Activated CD4-positive, alpha-beta T cell treated with anti-CD3 and anti-CD28 coated beads for 4 hours (primary cell): ENCODE results near the gene NHERF1.
A peak's percentile ranks its signal among the peaks of the same experiment; 100 is the strongest.

Source experiments
- DNase-seq, 2 donors: peaks; one replicate each; pipeline ENCODE4 v3.0.0-alpha.2; 2020

NHERF1 gene

DNA sequence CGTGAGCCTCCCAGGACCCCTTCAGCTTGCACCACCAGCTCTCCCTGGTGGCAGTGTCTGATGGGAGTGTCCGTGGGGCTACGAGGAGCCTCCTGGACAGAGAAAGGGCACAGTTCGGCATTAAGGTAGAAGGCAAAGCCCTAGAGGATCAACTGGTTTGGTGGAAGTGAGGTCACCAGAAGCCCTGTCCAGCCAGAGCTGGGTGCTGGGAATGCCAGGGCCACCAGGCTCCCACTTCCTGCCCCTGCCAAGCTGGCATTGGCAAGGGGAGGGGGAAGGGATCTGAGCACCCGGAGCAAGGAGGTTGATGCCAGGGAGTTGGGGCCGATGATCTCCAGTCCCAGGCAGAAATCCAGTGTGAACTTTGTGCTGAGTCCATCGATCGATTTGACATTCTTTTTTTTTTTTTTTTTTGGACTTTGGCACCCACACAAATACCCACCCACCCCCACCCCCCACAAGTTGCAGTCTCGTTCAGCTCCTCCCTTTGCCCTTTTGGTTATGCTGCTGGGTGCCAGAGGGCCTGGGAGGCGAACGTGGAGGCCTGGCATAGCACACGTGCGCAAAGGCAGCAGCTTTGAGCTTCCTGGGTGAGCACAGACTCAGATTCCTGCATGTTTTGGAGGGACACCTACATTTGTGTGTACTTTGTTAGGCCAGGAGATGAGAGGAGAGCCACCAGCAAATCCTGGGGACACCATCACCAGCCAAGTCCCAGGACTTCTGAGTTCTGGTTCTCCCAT is 2.1 kb downstream of the NHERF1 start:
- DNase-seq = no peak

DNA sequence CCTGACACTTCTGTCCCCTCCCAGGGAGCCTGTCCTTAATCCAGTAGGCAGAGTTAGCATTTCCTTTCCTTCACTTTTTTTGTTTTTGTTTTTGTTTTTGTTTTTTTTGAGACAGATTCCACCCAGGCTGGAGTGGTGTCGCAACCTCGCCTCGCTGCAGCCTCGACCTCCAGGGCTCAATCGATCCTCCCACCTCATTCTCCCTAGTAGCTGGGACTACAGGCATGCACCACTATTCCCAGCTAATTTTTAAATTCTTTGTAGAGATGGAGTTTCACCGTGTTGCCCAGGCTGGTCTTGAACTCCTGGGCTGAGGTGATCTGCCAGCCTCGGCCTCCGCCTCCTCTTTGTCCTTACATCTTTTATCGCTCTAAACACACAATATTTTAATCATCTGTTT is 4.0 kb downstream of the NHERF1 start:
- no peak for DNase-seq

DNA sequence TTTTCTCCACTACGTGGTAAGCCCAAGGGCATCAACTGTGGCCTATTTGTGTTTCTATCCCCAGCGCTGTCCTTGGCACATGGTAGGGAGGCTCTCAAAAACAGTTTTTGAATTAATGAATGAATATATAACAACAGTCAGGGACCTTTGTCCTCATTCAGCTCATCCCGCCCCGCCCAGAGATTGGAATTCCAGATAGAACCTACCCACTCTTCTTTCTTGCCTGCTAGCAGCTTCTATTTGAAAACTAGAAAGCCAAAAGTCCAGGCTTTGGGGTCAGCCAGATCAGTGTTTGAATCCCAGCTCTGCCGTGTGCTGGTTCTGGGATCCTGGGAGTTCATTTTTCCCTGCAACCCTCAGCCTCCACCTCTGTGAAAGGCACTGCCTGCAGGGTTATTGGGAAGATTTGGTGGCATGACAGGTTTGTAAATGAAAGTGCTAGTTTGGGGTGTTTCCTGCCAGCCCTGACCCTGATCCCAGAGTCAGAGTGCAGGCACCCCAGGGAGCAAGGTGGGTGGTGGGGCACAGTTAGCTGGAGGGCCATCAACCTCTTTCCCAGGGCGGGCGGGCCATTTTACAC is 4.5 kb downstream of the NHERF1 start:
- DNase-seq = no peak

DNA sequence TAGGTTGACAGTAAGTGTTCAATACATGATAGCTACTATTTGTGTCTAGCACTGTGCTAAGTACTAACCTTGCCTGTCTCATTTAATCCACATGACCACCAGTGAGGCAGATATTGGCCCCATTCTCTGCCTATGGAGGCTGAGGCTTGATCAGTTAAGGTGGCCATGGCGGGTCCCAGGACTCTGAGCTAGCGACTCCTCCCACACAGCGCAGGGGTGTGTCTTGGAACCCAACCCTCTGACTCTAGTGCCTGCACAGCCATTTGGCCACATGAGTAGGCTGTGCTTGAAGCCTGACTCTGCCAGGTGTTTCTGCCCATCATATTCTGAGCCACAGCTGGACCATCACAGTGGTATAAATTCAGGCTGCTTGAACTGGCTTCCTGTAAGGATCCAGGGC is 6.4 kb downstream of the NHERF1 start:
- DNase-seq = peak in 1 of 2 donors; percentile 29

DNA sequence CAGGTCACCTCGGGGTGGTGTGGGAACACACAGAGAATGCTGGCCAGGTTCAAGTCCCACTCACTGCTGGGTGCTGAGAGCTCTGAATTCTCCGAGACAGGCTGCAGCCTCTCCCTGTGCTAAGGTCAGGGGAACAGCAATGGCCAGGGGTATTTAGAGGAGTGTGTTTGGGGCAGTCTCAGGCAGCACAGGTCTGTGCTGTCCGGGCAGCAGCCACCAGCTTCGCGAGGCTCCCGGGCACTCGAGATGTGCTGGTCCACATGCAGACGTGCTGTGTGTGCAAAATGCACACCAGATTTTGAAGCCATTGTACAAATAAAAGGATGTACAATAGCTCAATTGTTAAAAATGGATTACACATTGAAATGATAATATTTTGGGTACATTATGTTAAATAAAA is 7.1 kb downstream of the NHERF1 start:
- DNase-seq = no peak

DNA sequence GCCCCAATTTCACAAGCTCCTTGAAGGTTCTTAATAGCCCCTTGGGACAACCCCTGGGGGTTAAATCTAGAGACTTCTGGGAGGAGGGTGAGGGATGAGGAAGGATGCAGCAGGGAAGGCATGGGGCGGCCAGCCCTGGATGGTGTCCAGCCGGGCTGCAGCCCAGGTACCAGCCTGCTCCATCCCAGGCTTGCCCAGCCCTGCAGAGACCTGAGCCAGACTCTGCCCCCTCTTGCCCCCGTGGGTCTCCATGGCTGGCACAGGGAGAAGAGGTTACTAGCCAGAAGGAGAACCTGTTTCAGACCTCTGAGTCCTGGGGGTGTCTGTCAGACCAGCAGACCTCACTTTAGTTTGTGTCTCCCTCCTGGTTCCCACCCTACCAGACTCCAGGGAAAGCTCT is 8.5 kb downstream of the NHERF1 start:
- no peak for DNase-seq

DNA sequence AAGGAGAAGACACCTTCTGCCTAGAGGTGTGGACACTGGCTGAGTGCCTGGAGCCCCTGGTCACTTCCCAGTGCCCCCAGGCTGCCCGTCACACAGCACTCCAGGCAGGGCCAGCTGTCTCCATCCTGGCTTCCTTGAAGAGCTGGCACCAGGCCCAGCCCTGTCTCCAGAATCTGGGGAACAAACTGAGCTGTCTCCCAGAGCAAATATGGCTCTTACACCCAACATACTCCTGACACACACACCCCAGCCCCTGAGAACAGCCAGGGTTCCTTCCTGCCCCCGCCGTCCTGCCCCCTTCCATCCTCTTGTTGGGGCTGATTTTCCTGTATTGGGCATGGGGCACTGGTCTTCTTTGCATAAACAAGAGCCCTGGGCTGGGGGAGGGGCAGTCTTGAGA is 9.1 kb downstream of the NHERF1 start:
- no peak for DNase-seq

DNA sequence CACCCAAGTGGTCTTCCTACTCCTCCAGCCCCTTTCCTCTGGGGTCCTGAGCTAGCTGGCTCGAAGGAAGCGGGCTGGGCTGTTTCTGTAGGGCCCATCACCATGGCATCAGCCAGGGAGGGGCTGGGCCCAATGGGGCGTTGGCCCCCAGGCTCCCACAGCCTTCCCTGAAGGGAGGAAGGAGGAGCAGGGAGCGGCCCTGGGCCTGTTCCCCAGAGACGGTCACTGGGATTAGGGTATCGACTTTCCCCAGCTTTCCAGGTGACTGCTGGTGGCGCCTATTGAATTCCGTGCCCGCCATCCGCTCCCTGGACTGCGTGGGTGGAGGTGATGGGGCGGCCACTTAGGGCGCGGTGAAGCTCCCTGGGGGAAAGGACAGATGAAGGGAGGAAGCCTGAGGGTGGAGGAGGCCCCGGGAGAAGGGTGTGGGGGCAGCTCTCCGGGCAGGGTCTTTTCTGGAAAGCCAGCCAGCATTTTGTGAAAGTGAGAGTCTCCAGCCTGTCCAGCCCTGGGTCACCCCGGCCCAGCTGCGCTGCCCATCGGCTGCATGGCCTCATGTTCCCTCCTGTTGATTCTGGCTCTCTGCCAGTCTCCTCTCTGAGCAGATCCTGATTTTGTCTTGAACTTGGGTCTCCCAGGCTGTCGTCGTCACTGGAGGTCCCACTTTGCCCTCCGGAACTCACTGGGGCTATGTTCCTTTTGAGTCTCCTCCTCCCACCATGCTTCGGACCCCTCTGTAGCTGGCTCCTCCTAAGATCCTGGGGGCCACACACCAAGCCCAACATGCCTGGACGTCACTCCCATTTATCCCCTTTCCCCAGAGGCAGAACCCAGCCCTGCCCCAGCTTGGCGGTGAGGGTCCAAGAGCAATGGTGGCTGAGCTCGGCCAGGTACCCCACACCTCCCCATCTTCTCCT is 9.8 kb downstream of the NHERF1 start:
- DNase-seq = no peak

DNA sequence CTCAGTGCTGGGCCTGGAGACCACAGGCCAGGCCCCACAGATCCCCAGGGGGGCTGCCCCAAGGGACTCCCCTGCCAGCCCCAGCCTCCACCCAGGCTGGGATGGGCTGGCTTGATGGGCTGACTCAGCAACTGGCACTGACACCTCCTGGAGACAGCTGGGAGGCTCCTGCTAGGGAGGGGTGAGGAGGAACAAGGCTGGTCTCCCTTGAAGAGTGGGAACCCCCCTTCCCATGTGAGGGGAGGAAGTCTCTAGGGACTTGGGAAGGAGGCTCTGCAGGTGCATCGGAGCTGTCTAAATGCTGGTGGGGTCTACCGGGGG is 10.4 kb downstream of the NHERF1 start:
- no peak for DNase-seq

DNA sequence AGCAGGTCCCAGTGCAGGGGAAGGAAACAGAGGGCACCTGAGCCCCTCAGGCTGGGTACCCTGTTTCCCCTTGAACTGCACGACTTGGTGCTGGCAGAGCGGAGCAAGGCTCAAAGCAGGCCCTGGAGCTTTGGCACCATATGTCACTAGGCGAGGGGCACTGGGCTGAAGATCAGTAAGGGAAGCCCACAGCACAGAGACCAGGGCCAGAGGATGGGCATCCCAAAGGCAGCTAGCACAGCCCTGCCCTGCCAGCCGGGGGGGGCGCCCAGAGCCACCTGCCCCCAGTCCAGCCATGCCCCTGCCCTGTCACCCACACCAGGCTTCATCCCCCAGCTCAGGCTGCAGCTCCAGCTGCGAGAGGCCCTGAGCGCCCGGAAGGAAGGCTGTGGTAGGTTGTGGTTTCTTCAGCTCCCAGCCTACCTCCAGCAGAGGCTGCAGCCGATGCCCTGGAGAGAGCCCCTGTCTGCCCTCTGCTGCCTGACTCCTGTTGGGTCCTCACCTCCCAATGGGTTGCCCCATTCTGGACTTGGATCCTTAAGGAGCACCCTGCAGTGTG is 10.9 kb downstream of the NHERF1 start:
- peak in 1 of 2 donors; percentile 41 for DNase-seq

DNA sequence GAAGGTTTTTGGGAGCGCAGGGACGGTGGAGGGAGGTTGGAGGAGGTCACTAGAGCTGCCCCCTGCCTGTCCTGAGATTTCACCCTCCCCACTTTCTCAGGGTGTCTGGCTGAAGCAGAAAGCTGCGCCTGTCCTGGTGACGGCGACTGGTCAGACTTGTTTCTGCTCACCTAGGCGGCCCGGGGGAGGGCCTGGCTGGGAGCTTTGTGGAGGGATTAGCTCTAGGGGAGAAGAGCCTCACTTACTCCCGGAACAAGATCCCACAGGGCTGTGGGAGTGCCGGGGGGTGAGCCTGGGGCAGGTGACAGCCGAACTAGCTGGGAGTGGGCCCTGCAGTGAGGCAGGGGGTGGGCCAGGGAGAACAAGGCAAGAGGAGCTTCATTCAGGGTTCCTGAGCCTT is 11.5 kb downstream of the NHERF1 start:
- no peak for DNase-seq

DNA sequence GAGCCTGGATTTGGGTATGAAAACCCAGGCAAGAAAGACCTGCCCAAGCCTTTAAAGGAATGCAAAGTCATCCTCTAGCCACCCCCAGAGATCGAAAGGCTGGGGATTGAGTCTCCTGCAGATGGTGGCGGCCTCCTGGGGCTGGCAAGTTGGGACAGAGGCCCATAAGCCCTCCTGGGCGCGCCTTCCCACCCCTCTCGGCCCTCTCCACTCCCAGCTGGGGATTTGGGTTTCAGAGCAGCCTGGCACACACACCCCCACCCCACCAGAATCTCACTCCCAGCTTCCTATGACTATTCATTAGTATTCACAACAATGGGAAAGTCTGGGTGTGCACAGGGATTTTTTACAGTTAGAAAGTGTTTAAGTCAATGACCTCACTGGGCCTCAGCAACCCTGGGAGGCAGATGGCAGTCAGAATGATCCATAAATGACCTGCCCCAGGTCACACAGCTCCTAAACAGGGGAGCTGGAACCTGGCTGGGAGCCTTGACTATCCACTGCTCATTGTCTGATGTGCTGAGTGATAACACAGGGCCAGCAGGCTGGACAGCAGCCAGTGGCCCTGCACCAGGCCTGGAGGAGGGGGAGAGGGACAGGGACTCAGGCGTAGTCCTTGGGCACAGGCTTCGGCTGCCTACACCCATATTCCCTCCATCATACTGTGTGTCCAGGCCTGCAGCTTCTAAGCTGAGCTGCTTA is 12.1 kb downstream of the NHERF1 start:
- DNase-seq = no peak

DNA sequence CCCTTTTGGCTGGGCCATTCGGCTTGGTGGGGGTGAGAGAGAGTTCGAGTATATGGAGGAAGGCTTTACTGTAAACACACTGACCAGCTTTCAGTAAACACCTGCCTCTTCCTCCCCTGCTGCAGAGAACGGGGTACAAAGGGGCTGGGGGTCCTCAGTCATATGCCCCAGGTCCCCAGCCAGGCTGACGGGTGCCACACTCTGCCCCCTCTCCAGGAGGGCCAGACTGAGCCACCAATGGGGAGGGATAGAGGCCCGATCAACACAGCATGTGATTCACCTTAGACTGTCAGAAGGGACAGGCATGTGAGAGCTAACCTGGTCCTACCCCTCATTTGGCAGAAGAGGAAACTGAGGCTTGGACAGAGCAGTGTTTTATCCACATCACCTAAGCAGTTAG is 13.0 kb downstream of the NHERF1 start:
- DNase-seq = no peak

DNA sequence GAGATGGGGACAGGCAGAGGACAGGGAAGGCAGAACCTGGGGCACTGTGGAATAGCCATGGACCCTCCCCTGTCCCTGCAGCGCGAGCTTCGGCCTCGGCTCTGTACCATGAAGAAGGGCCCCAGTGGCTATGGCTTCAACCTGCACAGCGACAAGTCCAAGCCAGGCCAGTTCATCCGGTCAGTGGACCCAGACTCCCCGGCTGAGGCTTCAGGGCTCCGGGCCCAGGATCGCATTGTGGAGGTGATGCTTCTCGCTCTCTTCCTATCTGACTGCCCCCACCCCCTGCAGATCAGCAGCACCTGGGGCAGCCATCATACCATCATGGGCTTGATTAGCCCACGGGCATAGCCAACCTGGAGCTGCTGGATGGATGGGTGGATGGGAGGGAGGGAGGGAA is 13.5 kb downstream of the NHERF1 start:
- no peak for DNase-seq

DNA sequence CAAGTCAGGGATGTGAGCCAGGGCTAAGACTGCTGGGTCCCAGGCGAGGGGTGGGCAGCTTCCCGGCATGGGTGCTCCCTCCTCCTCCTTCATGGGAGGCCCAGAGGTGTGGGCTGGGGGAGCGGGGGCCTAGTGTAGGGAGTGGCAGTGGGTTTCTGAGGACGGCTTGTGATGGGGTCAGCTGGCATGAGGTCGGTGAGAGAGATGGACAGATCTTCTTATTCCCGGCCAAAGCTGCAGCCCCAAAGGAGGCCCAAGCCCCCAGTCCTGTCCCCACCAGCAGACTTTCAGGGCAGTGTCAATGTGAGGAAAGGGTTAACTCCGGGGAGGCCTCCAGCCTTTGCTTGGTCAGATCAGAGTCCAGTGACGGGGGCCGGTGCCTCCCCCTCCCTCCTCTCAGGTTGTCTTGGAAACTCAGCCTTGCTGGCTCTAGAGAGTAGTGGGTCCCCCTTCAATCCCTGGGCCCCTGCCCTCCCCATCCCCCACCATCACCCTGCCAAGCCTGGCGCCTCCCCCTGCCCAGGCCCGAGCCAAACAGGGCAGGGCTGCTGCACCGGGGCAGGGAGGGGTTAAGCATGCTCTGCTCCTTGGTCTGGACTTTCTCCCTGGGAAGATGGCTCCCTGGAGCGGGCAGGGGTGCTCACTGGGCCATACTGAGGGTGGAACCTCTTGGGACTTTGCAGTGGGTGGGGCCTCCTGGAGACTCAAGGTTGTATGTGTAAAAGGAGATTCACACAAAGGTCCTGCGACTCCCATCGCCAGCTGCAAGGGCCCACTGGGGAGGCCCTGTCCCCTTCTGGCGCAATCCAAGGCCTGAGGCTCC is 15.3 kb downstream of the NHERF1 start:
- no peak for DNase-seq

DNA sequence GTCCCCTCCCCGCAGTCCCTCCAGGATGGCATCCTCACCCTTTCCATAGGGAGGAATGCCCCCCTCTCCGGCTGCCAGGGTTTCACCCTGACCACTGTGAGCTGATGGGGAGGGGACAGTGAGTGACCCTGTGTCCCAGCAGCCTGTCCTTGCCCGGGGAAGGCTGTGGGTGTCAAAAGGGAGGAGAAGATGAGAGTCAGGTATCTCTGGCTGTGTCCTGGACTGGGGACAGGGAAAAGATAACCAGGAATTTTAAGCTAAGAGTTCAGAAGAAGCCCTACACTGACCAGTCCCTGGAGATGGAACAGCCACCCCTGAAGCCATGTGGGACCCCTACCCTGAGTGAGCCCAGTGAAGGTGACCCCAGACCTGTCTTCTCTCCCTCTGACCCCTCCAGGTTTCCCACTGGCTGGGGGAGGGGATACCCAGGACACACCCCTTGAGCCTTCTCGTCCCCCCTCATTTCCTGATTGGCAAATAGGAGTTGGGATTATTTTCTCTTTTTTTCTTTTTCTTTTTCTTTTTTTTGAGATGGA is 16.4 kb downstream of the NHERF1 start:
- DNase-seq = no peak

DNA sequence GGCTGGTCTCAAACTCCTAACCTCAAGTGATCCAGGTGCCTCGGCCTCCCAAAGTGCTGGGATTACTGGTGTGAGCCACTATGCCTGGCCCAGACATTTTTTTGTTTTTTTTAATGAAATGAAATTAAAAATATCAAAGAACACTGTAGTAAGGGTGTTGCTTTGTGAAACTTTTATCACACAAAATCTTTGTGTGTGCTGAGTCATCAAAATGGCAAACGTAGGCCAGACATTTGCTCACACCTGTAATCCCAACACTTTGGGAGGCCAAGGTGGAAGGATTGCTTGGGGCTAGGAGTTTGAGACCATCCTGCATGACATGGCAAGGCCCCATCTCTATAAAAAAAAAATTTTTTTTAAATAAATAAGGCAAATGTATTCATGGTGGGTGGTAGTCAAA is 18.0 kb downstream of the NHERF1 start:
- DNase-seq = no peak

DNA sequence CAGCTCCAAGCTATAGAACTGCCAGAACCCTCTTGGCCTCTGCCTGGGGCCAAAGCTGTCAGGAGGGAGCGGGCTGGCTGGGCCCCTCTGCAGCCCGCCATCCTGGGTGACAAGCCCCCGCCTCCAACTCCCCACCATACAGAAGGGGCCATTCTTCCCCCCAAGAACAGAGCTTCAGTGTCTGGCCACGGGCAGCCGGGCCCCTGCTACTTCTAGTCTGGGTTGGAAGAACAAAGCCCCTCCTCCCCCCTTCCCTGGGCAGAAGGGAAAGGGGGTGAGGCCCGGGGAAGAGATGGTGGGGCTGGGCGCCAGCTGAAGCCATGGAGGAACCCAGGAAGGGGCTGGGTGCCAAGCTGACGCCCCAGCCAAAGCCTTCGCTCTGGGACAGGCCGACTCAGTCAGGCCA is 18.7 kb downstream of the NHERF1 start:
- DNase-seq = no peak

DNA sequence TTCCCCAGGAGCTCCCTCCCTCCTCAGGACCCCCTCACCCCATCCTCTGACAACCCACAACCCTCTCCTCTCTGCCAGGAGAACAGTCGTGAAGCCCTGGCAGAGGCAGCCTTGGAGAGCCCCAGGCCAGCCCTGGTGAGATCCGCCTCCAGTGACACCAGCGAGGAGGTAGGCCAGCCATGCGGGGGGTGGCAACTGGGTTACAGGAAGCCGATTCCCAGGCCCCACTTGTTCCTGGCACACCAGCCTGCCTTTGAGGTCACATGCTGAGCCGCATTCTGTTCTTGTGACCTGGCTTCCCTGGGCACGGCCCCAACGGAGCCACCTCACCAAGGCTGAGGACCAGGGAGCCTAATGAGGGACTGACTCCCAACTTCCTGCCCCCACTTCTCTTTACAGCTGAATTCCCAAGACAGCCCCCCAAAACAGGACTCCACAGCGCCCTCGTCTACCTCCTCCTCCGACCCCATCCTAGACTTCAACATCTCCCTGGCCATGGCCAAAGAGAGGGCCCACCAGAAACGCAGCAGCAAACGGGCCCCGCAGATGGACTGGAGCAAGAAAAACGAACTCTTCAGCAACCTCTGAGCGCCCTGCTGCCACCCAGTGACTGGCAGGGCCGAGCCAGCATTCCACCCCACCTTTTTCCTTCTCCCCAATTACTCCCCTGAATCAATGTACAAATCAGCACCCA is 19.8 kb downstream of the NHERF1 start:
- DNase-seq = no peak

DNA sequence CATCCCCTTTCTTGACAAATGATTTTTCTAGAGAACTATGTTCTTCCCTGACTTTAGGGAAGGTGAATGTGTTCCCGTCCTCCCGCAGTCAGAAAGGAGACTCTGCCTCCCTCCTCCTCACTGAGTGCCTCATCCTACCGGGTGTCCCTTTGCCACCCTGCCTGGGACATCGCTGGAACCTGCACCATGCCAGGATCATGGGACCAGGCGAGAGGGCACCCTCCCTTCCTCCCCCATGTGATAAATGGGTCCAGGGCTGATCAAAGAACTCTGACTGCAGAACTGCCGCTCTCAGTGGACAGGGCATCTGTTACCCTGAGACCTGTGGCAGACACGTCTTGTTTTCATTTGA is 20.3 kb downstream of the NHERF1 start:
- DNase-seq = no peak

DNA sequence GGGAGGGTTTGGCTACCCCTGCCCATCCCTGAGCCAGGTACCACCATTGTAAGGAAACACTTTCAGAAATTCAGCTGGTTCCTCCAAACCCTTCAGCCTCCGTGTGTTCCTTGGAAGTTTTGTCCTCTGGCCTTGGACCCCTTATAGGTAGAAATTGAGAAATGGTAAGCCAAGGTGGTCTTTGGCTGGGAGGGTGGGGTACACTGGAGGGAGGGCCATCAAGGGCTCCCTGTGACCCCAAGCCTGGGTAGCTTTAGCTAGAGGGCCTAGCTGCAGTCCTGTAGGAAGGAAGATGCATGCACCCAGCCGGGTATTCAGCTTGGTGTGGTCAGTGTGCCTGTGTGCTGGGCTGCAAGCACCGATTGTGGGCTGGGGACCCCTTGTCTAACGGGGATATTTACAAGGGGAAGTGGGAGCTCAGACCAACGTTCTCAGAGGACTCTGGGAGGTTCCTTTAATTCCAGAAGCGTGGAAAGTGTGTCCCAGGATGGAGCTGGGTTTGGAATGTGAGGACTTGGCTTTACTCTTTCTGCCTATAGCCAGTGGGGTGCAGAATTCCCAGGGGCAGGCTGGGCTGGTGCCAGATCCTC is 20.9 kb downstream of the NHERF1 start:
- no peak for DNase-seq
